ENCODE results near the gene DDX17.

The DDX17 gene

GRCh38 chr22:38468443-38469305 lies 37.4 kb downstream of the DDX17 start:
- DNase-seq (ENCODE audit: low spot score in 2 of 2) (no peak), ATAC-seq (replicated peaks; ENCODE audit: extremely low read depth, poor library complexity, severe bottlenecking) (no peak)
- H3K27me3 Mint-ChIP-seq, result peaks cover 47% of the 10 kb centered on the region
- no peaks in the 10 kb centered on the region for H3K36me3 Mint-ChIP-seq (ENCODE audit: insufficient read depth)
- H3K27ac Mint-ChIP-seq (ENCODE audit: low read depth), result no peak overlapping the region
- H3K4me1 Mint-ChIP-seq, result peaks cover 8% of the 10 kb centered on the region
- H3K9me3 Mint-ChIP-seq, result no peaks in the 10 kb centered on the region
- peak overlapping the region; percentile 68 for H3K4me3 Mint-ChIP-seq

GRCh38 chr22:38467904-38468442 lies 38.1 kb downstream of the DDX17 start, which contains the start of gene KDELR3:
KDELR3 (plus strand) TSS chr22:38468096; CDS start chr22:38468234, 138 bp downstream.
- DNase-seq (ENCODE audit: low spot score in 2 of 2), result no peak
- Mint-ChIP-seq H3K36me3 (ENCODE audit: insufficient read depth) (no peaks in the 10 kb centered on the region), H3K27ac (ENCODE audit: low read depth) (no peak within 1 kb of the TSS), H3K27me3 (peaks cover 54% of the 10 kb centered on the region), H3K4me3 (peak within 1 kb of the TSS; percentile 68), H3K4me1 (peaks cover 8% of the 10 kb centered on the region), H3K9me3 (no peaks in the 10 kb centered on the region)
- ATAC-seq (replicated peaks; ENCODE audit: extremely low read depth, poor library complexity, severe bottlenecking), result peak; percentile 54

GRCh38 chr22:38467438-38467903 lies 38.6 kb downstream of the DDX17 start:
- H3K27ac Mint-ChIP-seq (ENCODE audit: low read depth), result no peak overlapping the region

GRCh38 chr22:38465673-38466490 lies 40.2 kb downstream of the DDX17 start:
- H3K4me3 Mint-ChIP-seq, result peak overlapping the region; percentile 68
- DNase-seq (ENCODE audit: low spot score in 2 of 2) (no peak), ATAC-seq (replicated peaks; ENCODE audit: extremely low read depth, poor library complexity, severe bottlenecking) (no peak)
- no peaks in the 10 kb centered on the region for H3K36me3 Mint-ChIP-seq (ENCODE audit: insufficient read depth)
- H3K27me3 Mint-ChIP-seq, result peaks cover 70% of the 10 kb centered on the region
- peaks cover 8% of the 10 kb centered on the region for H3K4me1 Mint-ChIP-seq
- no peak overlapping the region for H3K27ac Mint-ChIP-seq (ENCODE audit: low read depth)
- no peaks in the 10 kb centered on the region for H3K9me3 Mint-ChIP-seq

More at GRCh38 chr22:38467438-38467903, 38.6 kb downstream of the DDX17 start:
- Mint-ChIP-seq H3K4me1 (peaks cover 8% of the 10 kb centered on the region), H3K27me3 (peaks cover 59% of the 10 kb centered on the region), H3K9me3 (no peaks in the 10 kb centered on the region), H3K36me3 (ENCODE audit: insufficient read depth) (no peaks in the 10 kb centered on the region), H3K4me3 (peak overlapping the region; percentile 68)
- DNase-seq (ENCODE audit: low spot score in 2 of 2) (no peak), ATAC-seq (replicated peaks; ENCODE audit: extremely low read depth, poor library complexity, severe bottlenecking) (no peak)

- Mint-ChIP-seq H3K4me1 (peaks cover 8% of the 10 kb centered on the region), H3K36me3 (ENCODE audit: insufficient read depth) (no peaks in the 10 kb centered on the region), H3K4me3 (no peak overlapping the region), H3K27ac (ENCODE audit: low read depth) (no peak overlapping the region), H3K27me3 (peaks cover 78% of the 10 kb centered on the region), H3K9me3 (no peaks in the 10 kb centered on the region)
- no peak for ATAC-seq (replicated peaks; ENCODE audit: extremely low read depth, poor library complexity, severe bottlenecking)
- no peak for DNase-seq (ENCODE audit: low spot score in 2 of 2)
Measured at GRCh38 chr22:38464992-38465672, 41.0 kb downstream of the DDX17 start.

- Mint-ChIP-seq H3K27ac (ENCODE audit: low read depth) (no peak overlapping the region), H3K4me1 (peaks cover 8% of the 10 kb centered on the region), H3K9me3 (no peaks in the 10 kb centered on the region), H3K27me3 (peaks cover 88% of the 10 kb centered on the region), H3K4me3 (no peak overlapping the region), H3K36me3 (ENCODE audit: insufficient read depth) (no peaks in the 10 kb centered on the region)
- ATAC-seq (replicated peaks; ENCODE audit: extremely low read depth, poor library complexity, severe bottlenecking) (no peak), DNase-seq (ENCODE audit: low spot score in 2 of 2) (no peak)
Measured at GRCh38 chr22:38462960-38463784, 42.9 kb downstream of the DDX17 start.

- Mint-ChIP-seq H3K4me3 (no peak overlapping the region), H3K36me3 (ENCODE audit: insufficient read depth) (no peaks in the 10 kb centered on the region), H3K27ac (ENCODE audit: low read depth) (no peak overlapping the region), H3K9me3 (no peaks in the 10 kb centered on the region), H3K4me1 (no peaks in the 10 kb centered on the region), H3K27me3 (peaks cover 91% of the 10 kb centered on the region)
- peak; percentile 43 for ATAC-seq (replicated peaks; ENCODE audit: extremely low read depth, poor library complexity, severe bottlenecking)
- peak in 1 of 2 donors; percentile 15 for DNase-seq (ENCODE audit: low spot score in 2 of 2)
Measured at GRCh38 chr22:38461414-38462081, 44.6 kb downstream of the DDX17 start.

- H3K9me3 Mint-ChIP-seq, result no peaks in the 10 kb centered on the region
- ATAC-seq (replicated peaks; ENCODE audit: extremely low read depth, poor library complexity, severe bottlenecking) (peak; percentile 19), DNase-seq (ENCODE audit: low spot score in 2 of 2) (no peak)
- H3K4me1 Mint-ChIP-seq, result no peaks in the 10 kb centered on the region
- H3K4me3 Mint-ChIP-seq, result no peak overlapping the region
- H3K36me3 Mint-ChIP-seq (ENCODE audit: insufficient read depth), result no peaks in the 10 kb centered on the region
- H3K27ac Mint-ChIP-seq (ENCODE audit: low read depth), result no peak overlapping the region
- H3K27me3 Mint-ChIP-seq, result peaks cover 91% of the 10 kb centered on the region
Measured at GRCh38 chr22:38461057-38461413, 45.1 kb downstream of the DDX17 start.

- Mint-ChIP-seq H3K27me3 (peaks cover 86% of the 10 kb centered on the region), H3K27ac (ENCODE audit: low read depth) (no peak overlapping the region), H3K9me3 (no peaks in the 10 kb centered on the region), H3K4me3 (no peak overlapping the region), H3K4me1 (no peaks in the 10 kb centered on the region), H3K36me3 (ENCODE audit: insufficient read depth) (no peaks in the 10 kb centered on the region)
- ATAC-seq (replicated peaks; ENCODE audit: extremely low read depth, poor library complexity, severe bottlenecking) (no peak), DNase-seq (ENCODE audit: low spot score in 2 of 2) (no peak)
Measured at GRCh38 chr22:38460426-38460840, 45.7 kb downstream of the DDX17 start.

- H3K4me1 Mint-ChIP-seq, result peaks cover 8% of the 10 kb centered on the region
- H3K27me3 Mint-ChIP-seq, result peaks cover 82% of the 10 kb centered on the region
- H3K27ac Mint-ChIP-seq (ENCODE audit: low read depth), result no peak overlapping the region
- no peaks in the 10 kb centered on the region for H3K9me3 Mint-ChIP-seq
- ATAC-seq (replicated peaks; ENCODE audit: extremely low read depth, poor library complexity, severe bottlenecking), result no peak
- H3K36me3 Mint-ChIP-seq (ENCODE audit: insufficient read depth), result peaks cover 4% of the 10 kb centered on the region
- DNase-seq (ENCODE audit: low spot score in 2 of 2), result no peak
- H3K4me3 Mint-ChIP-seq, result peak overlapping the region; percentile 72
Measured at GRCh38 chr22:38456841-38457699, 49.0 kb downstream of the DDX17 start.

Data from central memory CD8-positive, alpha-beta T cell (primary cell).